Fibroblast of skin of right biceps (primary cell): ENCODE data around the gene NR4A3.

Experiments
- DNase-seq: peaks from one replicate; pipeline ENCODE4 v3.0.0-alpha.2; 2013

Gene NR4A3

DNA sequence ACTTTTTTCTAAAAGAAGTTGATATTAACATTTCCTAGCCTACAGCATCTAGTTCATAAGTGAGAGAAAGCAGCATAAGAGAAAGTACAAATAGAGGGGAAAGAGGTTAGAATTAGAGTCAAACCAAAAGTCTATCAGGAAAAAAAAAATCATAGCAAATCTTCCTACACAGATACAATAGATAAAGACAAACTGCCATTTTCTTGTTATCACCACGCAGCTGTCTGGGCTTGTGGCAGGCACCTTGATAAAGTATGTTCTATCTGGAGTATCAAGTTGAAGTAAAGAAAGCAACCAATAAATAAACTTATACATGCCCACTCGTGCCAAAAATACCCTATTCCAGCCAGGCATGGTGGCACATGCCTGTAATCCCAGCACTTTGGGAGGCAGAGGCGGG, 5.3 kb upstream of the NR4A3 start:
- DNase-seq = no peak

DNA sequence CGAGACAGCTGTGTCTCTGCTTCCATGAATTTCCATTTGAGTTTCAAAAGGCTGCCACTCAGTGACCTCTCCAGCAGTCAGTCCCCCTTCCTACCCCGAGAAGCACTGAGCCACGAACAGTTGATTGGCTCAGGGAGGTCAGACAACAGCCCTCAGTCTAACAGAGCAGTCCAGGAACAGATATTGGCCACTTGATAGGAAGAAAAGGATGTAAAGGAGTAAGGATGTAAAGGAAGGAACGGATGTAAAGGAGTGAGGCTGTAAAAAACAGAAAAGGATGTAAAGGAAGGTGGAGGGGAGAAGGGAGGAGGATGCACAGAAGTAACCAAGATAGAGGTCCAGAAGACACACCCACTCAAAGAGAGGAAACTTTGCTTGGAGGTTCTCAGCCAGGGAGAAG, 3.2 kb upstream of the NR4A3 start:
- DNase-seq = no peak

- DNase-seq = peak; percentile 89
These were observed 2.4 kb upstream of the NR4A3 start for GRCh38 chr9:99819123-99819855.

- DNase-seq = peak; percentile 96
These were observed 1.6 kb upstream of the NR4A3 start for GRCh38 chr9:99819856-99820684.

- DNase-seq = peak; percentile 72
These were observed 845 bp upstream of the NR4A3 start for GRCh38 chr9:99820685-99821395.

DNA sequence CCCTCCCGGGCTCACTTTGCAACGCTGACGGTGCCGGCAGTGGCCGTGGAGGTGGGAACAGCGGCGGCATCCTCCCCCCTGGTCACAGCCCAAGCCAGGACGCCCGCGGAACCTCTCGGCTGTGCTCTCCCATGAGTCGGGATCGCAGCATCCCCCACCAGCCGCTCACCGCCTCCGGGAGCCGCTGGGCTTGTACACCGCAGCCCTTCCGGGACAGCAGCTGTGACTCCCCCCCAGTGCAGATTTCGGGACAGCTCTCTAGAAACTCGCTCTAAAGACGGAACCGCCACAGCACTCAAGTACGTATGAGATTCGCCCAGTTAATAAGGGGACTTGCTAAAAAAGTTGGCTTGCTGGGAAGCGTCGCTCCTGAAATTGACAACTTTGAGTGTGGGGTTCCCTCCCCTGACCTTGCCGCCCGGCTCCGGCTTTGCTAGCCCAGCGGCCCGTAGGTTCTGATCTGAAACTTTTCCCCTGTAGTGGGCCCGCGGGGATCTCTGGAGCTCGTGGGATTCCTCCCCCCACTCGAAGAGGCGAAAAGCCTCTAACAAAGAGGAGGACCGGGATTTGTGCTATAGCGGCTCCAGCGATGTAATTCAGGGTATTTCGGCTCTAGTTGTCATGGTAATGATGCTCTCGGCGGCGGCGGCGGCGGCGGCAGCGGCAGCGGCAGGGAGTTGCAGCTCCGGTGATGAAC, 572 bp downstream of the NR4A3 start:
- DNase-seq = peak; percentile 64

DNA sequence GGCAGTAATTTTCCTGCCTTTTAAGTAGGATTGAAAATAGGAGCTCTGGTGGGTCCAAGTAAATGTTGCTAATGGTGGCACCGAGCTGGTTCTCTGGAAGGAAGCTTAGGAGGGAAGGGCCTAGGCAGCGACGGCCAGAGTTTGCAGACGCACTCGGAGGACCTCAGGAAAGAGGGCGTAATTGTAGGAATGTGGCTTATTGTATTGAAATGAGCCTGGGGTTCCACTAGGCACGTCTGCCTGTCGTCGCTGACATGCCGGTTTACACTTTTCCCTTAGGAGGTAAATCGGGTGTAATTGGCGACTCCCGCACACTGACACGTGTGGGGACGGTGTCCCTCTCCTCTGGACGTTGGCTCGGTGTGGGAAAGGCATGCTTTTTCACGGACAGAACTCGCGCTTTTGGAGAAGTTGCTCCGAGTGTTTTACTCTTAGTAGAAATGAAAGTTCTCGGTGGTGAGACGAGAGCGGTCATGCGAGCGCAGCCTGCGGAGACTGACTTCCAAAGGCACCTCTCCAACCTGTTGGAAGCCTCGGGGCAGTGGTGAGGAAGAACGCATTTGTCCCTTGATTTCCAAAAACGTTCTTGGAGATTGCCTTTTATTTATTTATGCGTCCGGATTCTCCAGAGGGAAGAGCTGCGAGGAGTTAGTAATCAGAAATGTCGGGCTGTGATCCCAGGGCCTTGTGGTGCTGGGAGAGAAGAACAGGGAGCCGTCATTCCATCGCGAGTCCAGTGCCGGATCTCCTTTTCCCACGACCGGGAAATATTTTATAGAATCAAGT, 1.3 kb downstream of the NR4A3 start:
- peak; percentile 55 for DNase-seq

- peak; percentile 35 for DNase-seq
These were observed 2.1 kb downstream of the NR4A3 start for GRCh38 chr9:99823681-99824377.

DNA sequence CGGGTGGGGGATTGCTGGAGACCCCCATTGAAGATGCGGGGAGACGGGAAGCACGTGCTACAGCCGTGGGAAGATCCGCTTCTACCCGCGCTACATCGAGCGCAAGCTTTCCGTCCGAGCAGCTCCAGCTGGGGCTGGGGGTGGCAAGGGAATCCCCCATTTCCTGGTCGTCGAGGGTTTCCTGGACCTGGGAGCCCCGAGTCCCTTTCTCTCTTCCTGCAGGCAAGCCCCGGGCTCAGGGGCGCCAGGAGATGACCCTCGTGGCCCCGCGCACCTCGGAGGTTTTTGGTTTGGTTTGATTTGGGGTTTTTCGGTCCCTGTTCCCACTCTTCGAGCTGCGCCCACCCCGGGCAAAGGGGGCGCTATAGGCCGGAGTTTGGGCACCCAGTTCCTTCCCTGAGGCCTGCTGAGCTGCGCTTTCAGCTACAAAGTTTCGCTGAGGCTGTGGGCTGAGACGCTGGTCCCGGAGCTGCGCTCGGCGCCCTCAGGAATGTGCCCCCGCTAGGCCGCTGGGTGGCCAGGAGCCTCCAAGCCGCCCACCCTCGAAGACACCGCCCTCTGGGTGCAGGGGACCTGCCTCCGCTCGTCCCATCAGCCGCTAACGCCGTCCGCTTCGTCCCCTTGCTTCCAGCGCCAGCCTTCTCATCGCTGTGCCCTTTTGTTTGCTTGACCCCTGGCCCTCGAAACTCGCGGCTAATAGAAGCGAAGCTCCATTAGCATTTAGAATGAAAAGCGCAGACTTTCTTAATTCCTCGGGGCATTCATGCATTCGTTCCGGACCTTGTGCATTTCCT, 2.9 kb downstream of the NR4A3 start:
- DNase-seq = peak; percentile 54

- DNase-seq = no peak
These were observed 3.7 kb downstream of the NR4A3 start for GRCh38 chr9:99825172-99826046.

GRCh38 chr9:99826579-99826978, 4.9 kb downstream of the NR4A3 start:
- no peak for DNase-seq

- no peak for DNase-seq
These were observed 5.6 kb downstream of the NR4A3 start for GRCh38 chr9:99827244-99827643.

DNA sequence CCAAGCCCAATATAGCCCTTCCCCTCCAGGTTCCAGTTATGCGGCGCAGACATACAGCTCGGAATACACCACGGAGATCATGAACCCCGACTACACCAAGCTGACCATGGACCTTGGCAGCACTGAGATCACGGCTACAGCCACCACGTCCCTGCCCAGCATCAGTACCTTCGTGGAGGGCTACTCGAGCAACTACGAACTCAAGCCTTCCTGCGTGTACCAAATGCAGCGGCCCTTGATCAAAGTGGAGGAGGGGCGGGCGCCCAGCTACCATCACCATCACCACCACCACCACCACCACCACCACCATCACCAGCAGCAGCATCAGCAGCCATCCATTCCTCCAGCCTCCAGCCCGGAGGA, 6.3 kb downstream of the NR4A3 start:
- no peak for DNase-seq

- no peak for DNase-seq
These were observed 6.9 kb downstream of the NR4A3 start for GRCh38 chr9:99828417-99829176.

GRCh38 chr9:99831857-99832557, 10.3 kb downstream of the NR4A3 start:
- no peak for DNase-seq

DNA sequence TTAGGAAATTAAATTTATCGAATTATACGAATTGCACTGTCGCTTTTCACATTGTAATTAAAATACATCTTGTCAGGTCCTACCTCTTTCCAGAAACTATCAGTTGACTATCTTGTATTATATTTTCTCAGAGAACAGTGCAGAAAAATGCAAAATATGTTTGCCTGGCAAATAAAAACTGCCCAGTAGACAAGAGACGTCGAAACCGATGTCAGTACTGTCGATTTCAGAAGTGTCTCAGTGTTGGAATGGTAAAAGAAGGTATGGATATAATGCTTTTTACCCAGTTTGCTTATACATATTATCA, 10.8 kb downstream of the NR4A3 start:
- no peak for DNase-seq

- DNase-seq = no peak
These were observed 12.1 kb downstream of the NR4A3 start for GRCh38 chr9:99833735-99834134.

GRCh38 chr9:99834474-99834873, 12.8 kb downstream of the NR4A3 start:
- DNase-seq = no peak

DNA sequence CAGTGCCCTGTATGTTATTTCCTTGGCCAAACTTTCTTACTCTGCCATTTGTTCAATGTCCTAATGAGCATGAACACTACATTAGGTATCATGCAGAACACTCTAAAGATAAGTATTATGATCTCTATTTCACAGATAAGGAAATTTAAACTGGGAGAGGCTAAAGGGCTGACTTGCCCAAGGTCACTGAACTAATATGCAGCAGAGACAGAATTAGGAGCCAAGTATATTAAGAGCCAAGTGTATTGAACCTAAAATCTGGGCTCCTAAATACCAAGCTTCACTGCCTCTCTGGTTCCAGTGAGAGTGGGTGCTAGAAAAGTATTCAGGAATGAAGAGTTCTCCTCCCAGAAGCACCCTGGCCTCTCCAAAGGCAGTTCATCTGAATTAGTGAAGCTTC, 13.5 kb downstream of the NR4A3 start:
- DNase-seq = no peak
